SK-N-SH (cell line): ENCODE results near the gene MYD88. TPM values are rescaled to one million over a fixed set of nuclear protein-coding genes. Genes with fewer than 3 reads are reported as not detected.

Experiments
- CTCF ChIA-PET: fragments of 300-600, 350-600 bp; formaldehyde crosslinking; extraction: SDS; loops from one replicate; lab custom pipeline; 2021; lab: Yijun Ruan, JAX
- POLR2A ChIA-PET: fragments of 350-600 bp; sonication (Branson Sonifier 250); formaldehyde crosslinking; extraction: SDS; loops from one replicate; lab custom pipeline; 2020; ENCODE audit warnings: antibody characterized with exemption, inconsistent platforms; lab: Yijun Ruan, JAX
- DNase-seq: peaks from one replicate; pipeline ENCODE4 v3.0.0; 2012
- H2AFZ ChIP-seq: fragments of 200-600 bp; sonication (generic); 2 replicates; pipeline ENCODE4 v1.8.1; 2016; ENCODE audit warnings: antibody characterized with exemption, mild to moderate bottlenecking, low read depth
- H3F3A ChIP-seq: fragments of 200-600 bp; sonication (generic); replicated peaks from 2 replicates; pipeline ENCODE3; 2016; ENCODE audit warnings: antibody characterized with exemption, mild to moderate bottlenecking; ENCODE audit not compliant: insufficient read depth
- H3K27ac ChIP-seq, 2 experiments: fragments of 200-500 bp in 1 of 2; fragments of 200-600 bp in 1 of 2; sonication (Bioruptor generic) in 1 of 2; sonication (generic), shearing (Covaris generic) in 1 of 2; 2 replicates each; pipeline versions ENCODE4 v1.5.1 to v1.6.1; 2014 to 2016; ENCODE audit warnings: low read depth in 2 of 2, inconsistent platforms in 1 of 2, low read length in 1 of 2, mild to moderate bottlenecking in 1 of 2, mixed read lengths in 1 of 2
- H3K27me3 ChIP-seq: fragments of 200-600 bp; sonication (generic), shearing (Covaris generic); 2 replicates; pipeline ENCODE4 v1.6.1; 2016; ENCODE audit warnings: mixed run types; ENCODE audit not compliant: insufficient read depth
- H3K36me3 ChIP-seq, 2 experiments: fragments of 200-500 bp in 1 of 2; fragments of 200-600 bp in 1 of 2; sonication (Bioruptor generic) in 1 of 2; sonication (generic) in 1 of 2; replicated peaks in 1 of 2; 2 replicates each; pipeline versions ENCODE3 to v1.5.1; 2014 to 2016; ENCODE audit warnings: low read length in 1 of 2, mild to moderate bottlenecking in 1 of 2; ENCODE audit not compliant: insufficient read depth in 2 of 2, control insufficient read depth in 1 of 2
- H3K4me1 ChIP-seq, 2 experiments: fragments of 200-500 bp in 1 of 2; fragments of 200-600 bp in 1 of 2; sonication (Bioruptor generic) in 1 of 2; sonication (generic), shearing (Covaris generic) in 1 of 2; 2 replicates each; pipeline versions ENCODE4 v1.5.1 to v1.6.1; 2014 to 2016; ENCODE audit warnings: low read depth in 1 of 2, low read length in 1 of 2, mixed run types in 1 of 2; ENCODE audit not compliant: insufficient read depth in 2 of 2, control insufficient read depth in 1 of 2
- H3K4me2 ChIP-seq: fragments of 200-600 bp; sonication (generic), shearing (Covaris generic); 2 replicates; pipeline ENCODE4 v1.6.1; 2017; ENCODE audit warnings: mixed run types
- H3K4me3 ChIP-seq, 2 experiments: fragments of 200-500 bp in 1 of 2; fragments of 200-600 bp in 1 of 2; sonication (Bioruptor generic) in 1 of 2; sonication (generic), shearing (Covaris generic) in 1 of 2; 2 replicates each; pipeline versions ENCODE4 v1.5.1 to v1.8.1; 2014 to 2016; ENCODE audit warnings: low read depth in 2 of 2, inconsistent platforms in 1 of 2, low read length in 1 of 2, mild to moderate bottlenecking in 1 of 2, mixed read lengths in 1 of 2, moderate library complexity in 1 of 2
- H3K79me2 ChIP-seq: fragments of 200-600 bp; sonication (generic); 2 replicates; pipeline ENCODE4 v1.8.1; 2017; ENCODE audit warnings: mild to moderate bottlenecking; ENCODE audit not compliant: insufficient read depth
- H3K9ac ChIP-seq: fragments of 200-600 bp; sonication (generic); 2 replicates; pipeline ENCODE4 v1.6.1; 2017; ENCODE audit warnings: mixed run types
- H3K9me2 ChIP-seq: fragments of 200-600 bp; sonication (generic); 2 replicates; pipeline ENCODE4 v1.6.1; 2017; ENCODE audit warnings: mixed run types
- H3K9me3 ChIP-seq: fragments of 200-600 bp; sonication (generic); 2 replicates; pipeline ENCODE4 v1.6.1; 2017; ENCODE audit warnings: mixed run types, mild to moderate bottlenecking, moderate library complexity
- H4K20me1 ChIP-seq: fragments of 200-600 bp; sonication (generic); 2 replicates; pipeline ENCODE4 v1.6.1; 2017; ENCODE audit warnings: mild to moderate bottlenecking, mixed run types; ENCODE audit not compliant: insufficient read depth
- CHD2 ChIP-seq: fragments of 150-350 bp; IDR thresholded peaks from 2 replicates; pipeline ENCODE4 v1.6.1; 2018; ENCODE audit warnings: low read length; ENCODE audit not compliant: partially characterized antibody
- ELF1 ChIP-seq: IDR thresholded peaks from 2 replicates; pipeline ENCODE4 v1.4.0; 2012
- FOSL2 ChIP-seq: IDR thresholded peaks from 2 replicates; pipeline ENCODE4 v1.4.0; 2012; ENCODE audit warnings: low read depth, mild to moderate bottlenecking, moderate library complexity, borderline replicate concordance
- FOXM1 ChIP-seq: IDR thresholded peaks from 2 replicates; pipeline ENCODE4 v1.4.0; 2012; ENCODE audit warnings: low read depth, mild to moderate bottlenecking
- JUND ChIP-seq: IDR thresholded peaks from 2 replicates; pipeline ENCODE4 v1.4.0; 2012
- NFIC ChIP-seq: IDR thresholded peaks from 2 replicates; pipeline ENCODE4 v1.4.0; 2012; ENCODE audit warnings: borderline replicate concordance
- NRF1 ChIP-seq: IDR thresholded peaks from 2 replicates; pipeline ENCODE4 v1.6.1; 2012; ENCODE audit warnings: low read depth, mild to moderate bottlenecking, low read length
- RXRA ChIP-seq: IDR thresholded peaks from 2 replicates; pipeline ENCODE4 v1.4.0; 2012; ENCODE audit warnings: low read depth, mild to moderate bottlenecking, borderline replicate concordance
- TAF1 ChIP-seq: IDR thresholded peaks from 2 replicates; pipeline ENCODE4 v1.6.1; 2012; ENCODE audit warnings: low read depth, mild to moderate bottlenecking, low read length, moderate library complexity, borderline replicate concordance
- TEAD4 ChIP-seq: IDR thresholded peaks from 2 replicates; pipeline ENCODE4 v1.4.0; 2012; ENCODE audit warnings: mild to moderate bottlenecking, borderline replicate concordance; ENCODE audit not compliant: insufficient read depth
- ZBTB33 ChIP-seq: IDR thresholded peaks from 2 replicates; pipeline ENCODE4 v1.4.0; 2012; ENCODE audit warnings: low read depth, borderline replicate concordance
- WGBS: methylation state at CpG from one replicate; pipeline ENCODE4 v1.1.6; 2017; ENCODE audit warnings: low lambda C conversion rate; 5-methylcytosine and 5-hydroxymethylcytosine counted together
- polyA plus RNA-seq, 3 experiments: library from polyadenylated mRNA; depleted of rRNA; stranded (reverse); fragments of >200 nt; gene quantifications; 2 replicates each; pipeline ENCODE4 v1.2.3, GENCODE V29; 2012
- TF ChIP-seq, protein P1 (sequence below): fragments of 150-350 bp; IDR thresholded peaks from 2 replicates; pipeline ENCODE4 v1.6.1; 2016; ENCODE audit warnings: mild to moderate bottlenecking, low read depth, low read length
- TF ChIP-seq, protein P2 (sequence below): IDR thresholded peaks from 2 replicates; pipeline ENCODE4; 2012

MYD88 gene
- polyA plus RNA-seq, 1 of the 3 experiments (the other 2 are of a cell fraction), result 24.0 TPM

DNA sequence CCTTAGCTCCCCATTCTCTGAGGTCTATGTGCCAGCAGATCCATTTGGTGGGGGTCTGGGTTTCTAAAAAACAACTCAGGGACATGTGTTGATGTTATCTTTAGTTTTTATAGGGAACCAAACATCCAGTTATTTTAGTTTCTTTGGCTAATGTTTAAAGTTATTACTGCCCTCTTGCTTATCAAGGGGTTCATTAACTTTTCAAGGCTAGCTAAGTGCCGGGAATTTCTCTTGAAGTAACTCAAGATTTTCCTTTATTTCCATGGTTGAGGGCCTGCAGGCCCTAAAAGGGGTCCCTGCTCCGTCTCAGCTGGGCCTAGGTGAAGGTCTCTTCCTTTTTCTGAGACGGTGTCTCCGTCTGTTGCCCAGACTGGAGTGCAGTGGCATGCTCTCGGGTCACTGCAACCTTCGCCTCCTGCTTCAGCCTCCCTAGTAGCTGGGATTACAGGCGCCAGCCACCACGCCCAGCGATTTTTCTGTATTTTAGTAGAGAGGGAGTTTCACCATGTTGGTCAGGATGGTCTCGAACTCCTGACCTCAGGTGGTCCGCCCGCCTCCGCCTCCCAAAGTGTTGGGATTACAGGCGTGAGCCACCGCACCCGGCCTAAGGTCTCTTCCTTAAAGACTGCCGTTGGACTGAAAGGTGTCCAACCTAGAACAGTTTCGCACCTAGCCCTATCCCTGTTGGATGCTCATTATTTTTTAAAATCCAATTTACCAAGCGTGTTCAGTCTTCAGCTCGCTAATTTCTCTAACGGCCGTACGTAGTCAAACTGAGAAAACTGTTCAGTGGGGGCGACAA lies 25.6 kb downstream of the MYD88 start:
- DNase-seq, result no peak
- Histone ChIP-seq H3K9ac (peak overlapping the region; percentile 81), H3K27me3 (no peaks in the 10 kb centered on the region), H3K36me3 (no peaks in the 10 kb centered on the region), H4K20me1 (peaks cover 4% of the 10 kb centered on the region; the same call in 1 of the 2 replicates), H2AFZ (peak overlapping the region; percentile 84), H3K9me2 (no peaks in the 10 kb centered on the region), H3F3A (peaks cover 30% of the 10 kb centered on the region), H3K9me3 (no peaks in the 10 kb centered on the region), H3K4me1 (peaks cover 0 to 13% of the 10 kb centered on the region in 2 experiments; a peak in 2 of 4 replicates), H3K4me3 (peak overlapping the region; percentile 63 to 89), H3K4me2 (peak overlapping the region; percentile 86), H3K79me2 (peaks cover 37% of the 10 kb centered on the region)
- WGBS, result 81% methylated on average over 24 of the region's 24 CpGs
- POLR2A ChIA-PET, result interaction anchor here (0.6 to 3.2 kb wide), 3 partner anchors 15 to 27 kb away, joined by 3 to 25 read pairs (median 21); partner anchors contain the start of genes ACAA1 and MYD88
- CTCF ChIA-PET, result interaction anchor here (1.2 to 2.0 kb wide), 7 partner anchors 9 to 190 kb away, joined by 3 to 11 read pairs (median 4); partner anchors contain the start of gene XYLB
- TF ChIP-seq, protein P1, sequence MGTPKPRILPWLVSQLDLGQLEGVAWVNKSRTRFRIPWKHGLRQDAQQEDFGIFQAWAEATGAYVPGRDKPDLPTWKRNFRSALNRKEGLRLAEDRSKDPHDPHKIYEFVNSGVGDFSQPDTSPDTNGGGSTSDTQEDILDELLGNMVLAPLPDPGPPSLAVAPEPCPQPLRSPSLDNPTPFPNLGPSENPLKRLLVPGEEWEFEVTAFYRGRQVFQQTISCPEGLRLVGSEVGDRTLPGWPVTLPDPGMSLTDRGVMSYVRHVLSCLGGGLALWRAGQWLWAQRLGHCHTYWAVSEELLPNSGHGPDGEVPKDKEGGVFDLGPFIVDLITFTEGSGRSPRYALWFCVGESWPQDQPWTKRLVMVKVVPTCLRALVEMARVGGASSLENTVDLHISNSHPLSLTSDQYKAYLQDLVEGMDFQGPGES, result no peak
- TF ChIP-seq JUND (no peak), FOSL2 (no peak), TAF1 (no peak), NRF1 (no peak), ELF1 (no peak), TEAD4 (no peak), CHD2 (no peak), FOXM1 (no peak), RXRA (no peak)
- TF ChIP-seq, protein P2, sequence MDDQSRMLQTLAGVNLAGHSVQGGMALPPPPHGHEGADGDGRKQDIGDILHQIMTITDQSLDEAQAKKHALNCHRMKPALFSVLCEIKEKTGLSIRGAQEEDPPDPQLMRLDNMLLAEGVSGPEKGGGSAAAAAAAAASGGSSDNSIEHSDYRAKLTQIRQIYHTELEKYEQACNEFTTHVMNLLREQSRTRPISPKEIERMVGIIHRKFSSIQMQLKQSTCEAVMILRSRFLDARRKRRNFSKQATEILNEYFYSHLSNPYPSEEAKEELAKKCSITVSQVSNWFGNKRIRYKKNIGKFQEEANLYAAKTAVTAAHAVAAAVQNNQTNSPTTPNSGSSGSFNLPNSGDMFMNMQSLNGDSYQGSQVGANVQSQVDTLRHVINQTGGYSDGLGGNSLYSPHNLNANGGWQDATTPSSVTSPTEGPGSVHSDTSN, result no peak
- TF ChIP-seq, all 33 proteins: peak for 0
- peak overlapping the region; percentile 85 to 97 for H3K27ac ChIP-seq

GRCh38 chr3:38164643-38164951 lies 26.1 kb downstream of the MYD88 start:
- Histone ChIP-seq H3K79me2 (peaks cover 42% of the 10 kb centered on the region), H3K4me1 (peaks cover 0 to 13% of the 10 kb centered on the region in 2 experiments; a peak in 2 of 4 replicates), H3K9me2 (no peaks in the 10 kb centered on the region), H3K9me3 (no peaks in the 10 kb centered on the region), H2AFZ (peak overlapping the region; percentile 84), H3K27ac (peak overlapping the region; percentile 85 to 97), H4K20me1 (peaks cover 7% of the 10 kb centered on the region; the same call in 1 of the 2 replicates), H3K4me3 (peak overlapping the region; percentile 63 to 89), H3F3A (peaks cover 35% of the 10 kb centered on the region), H3K36me3 (no peaks in the 10 kb centered on the region), H3K9ac (peak overlapping the region; percentile 81), H3K27me3 (no peaks in the 10 kb centered on the region), H3K4me2 (peak overlapping the region; percentile 86)
- ChIA-PET CTCF (interaction anchor here (0.6 to 1.9 kb wide), 8 partner anchors 27 to 289 kb away, joined by 3 to 9 read pairs (median 4); partner anchors contain the start of genes ACAA1 and XYLB), POLR2A (interaction anchor here (0.6 to 3.2 kb wide), 5 partner anchors 15 to 182 kb away, joined by 3 to 25 read pairs (median 5); partner anchors contain the start of genes ACAA1, MYD88 and XYLB)
- 0 out of 2 replicates have a peak, but pooled peaks have one; percentile 39 for TF ChIP-seq NFIC
- TF ChIP-seq ZBTB33, result no peak
- no peak for DNase-seq
- WGBS, result 7% methylated on average over 17 of the region's 17 CpGs
